CD8-positive, alpha-beta memory T cell (primary cell): ENCODE measurements around the gene IRF2. TPM values are rescaled to one million over a fixed set of nuclear protein-coding genes. Genes with fewer than 3 reads are reported as not detected.
A peak's percentile ranks its signal among the peaks of the same experiment; 100 is the strongest.

ENCODE experiments used
- CTCF ChIA-PET: fragments of 350-600 bp; sonication (Branson Sonifier 250); formaldehyde crosslinking; loops from one replicate; lab custom pipeline; 2021; ENCODE audit warnings: antibody characterized with exemption; lab: Charles Lee
- POLR2A ChIA-PET: fragments of 350-600 bp; sonication (Branson Sonifier 250); formaldehyde crosslinking; loops from one replicate; lab custom pipeline; 2021; ENCODE audit warnings: antibody characterized with exemption; lab: Charles Lee
- DNase-seq, 5 donors: peaks; one replicate each; pipeline versions ENCODE4 v3.0.0 to v3.0.0-alpha.2; 2020 to 2022; ENCODE audit warnings: mixed read lengths in 1 of 5
- H3K27ac ChIP-seq: one replicate; pipeline ENCODE4 v1.7.0; 2013; ENCODE audit warnings: low read depth, mild to moderate bottlenecking, low read length, moderate library complexity
- H3K27me3 ChIP-seq: 2 replicates; pipeline ENCODE4 v1.7.0; 2013; ENCODE audit warnings: low read length, mild to moderate bottlenecking; ENCODE audit not compliant: insufficient read depth, poor library complexity, severe bottlenecking
- H3K36me3 ChIP-seq: 2 replicates; pipeline ENCODE4 v1.7.0; 2013; ENCODE audit warnings: mild to moderate bottlenecking, low read length, moderate library complexity; ENCODE audit not compliant: insufficient read depth
- H3K4me1 ChIP-seq: 2 replicates; pipeline ENCODE4 v1.7.0; 2013; ENCODE audit warnings: mild to moderate bottlenecking, low read length, moderate library complexity; ENCODE audit not compliant: insufficient read depth
- H3K4me3 ChIP-seq: 2 replicates; pipeline ENCODE4 v1.7.0; 2013; ENCODE audit warnings: mild to moderate bottlenecking, low read length
- H3K9me3 ChIP-seq: 2 replicates; pipeline ENCODE4 v1.7.0; 2013; ENCODE audit warnings: mild to moderate bottlenecking, low read length
- H3K27ac Mint-ChIP-seq, 8 donors: one replicate each; pipeline ENCODE4 v1.8.0; 2020 to 2021; ENCODE audit warnings: mixed read lengths in 8 of 8, mild to moderate bottlenecking in 6 of 8, inconsistent platforms in 3 of 8, moderate library complexity in 3 of 8
- H3K27me3 Mint-ChIP-seq, 2 donors: one replicate each; pipeline ENCODE4 v1.8.0; 2020 to 2021; ENCODE audit warnings: mixed read lengths in 2 of 2, mild to moderate bottlenecking in 1 of 2, moderate library complexity in 1 of 2
- H3K36me3 Mint-ChIP-seq, 3 donors: one replicate each; pipeline ENCODE4 v1.8.0; 2020 to 2021; ENCODE audit warnings: mixed read lengths in 3 of 3, inconsistent platforms in 1 of 3, mild to moderate bottlenecking in 1 of 3
- H3K4me1 Mint-ChIP-seq, 3 donors: one replicate each; pipeline ENCODE4 v1.8.0; 2020 to 2021; ENCODE audit warnings: mixed read lengths in 3 of 3, inconsistent platforms in 1 of 3, mild to moderate bottlenecking in 1 of 3
- H3K4me3 Mint-ChIP-seq, 7 donors: one replicate each; pipeline ENCODE4 v1.8.0; 2020 to 2021; ENCODE audit warnings: mixed read lengths in 7 of 7, mild to moderate bottlenecking in 6 of 7, moderate library complexity in 4 of 7, inconsistent platforms in 2 of 7
- H3K9me3 Mint-ChIP-seq, 5 donors: one replicate each; pipeline ENCODE4 v1.8.0; 2020 to 2022; ENCODE audit warnings: mixed read lengths in 5 of 5, mild to moderate bottlenecking in 3 of 5, moderate library complexity in 2 of 5, inconsistent platforms in 1 of 5
- polyA plus RNA-seq: library from polyadenylated mRNA; unstranded; fragments of 300-500 nt; fragmentation: Illumina TruSeq; gene quantifications from one replicate; pipeline ENCODE4 v1.2.3, GENCODE V29; 2021
- total RNA-seq, 2 experiments: library from RNA; stranded (reverse); gene quantifications; one replicate each; pipeline ENCODE4 v1.2.3, GENCODE V29; 2021

The IRF2 gene
- total and polyA plus RNA-seq, 3 experiments from 2014 or later = 44.1 to 79.3 (median 44.3) TPM

DNA sequence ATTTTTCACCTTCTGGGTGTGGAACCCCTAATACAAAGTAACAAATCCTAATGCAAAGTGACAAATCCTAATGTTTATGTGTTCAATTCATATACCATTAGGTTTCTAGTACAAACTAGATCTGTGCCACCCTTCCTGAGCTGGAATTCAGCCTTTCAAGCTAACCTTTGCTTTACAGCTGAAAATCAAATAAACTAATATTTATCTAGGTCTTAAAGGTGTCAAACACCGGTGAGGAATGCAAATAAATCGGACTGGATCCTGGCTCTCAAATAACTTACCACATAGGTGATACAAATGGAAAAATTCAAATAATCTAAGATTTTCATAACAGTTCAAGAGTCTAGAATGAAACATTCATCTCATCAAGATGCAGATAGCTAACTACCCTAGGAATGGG, 11.6 kb downstream of the IRF2 start:
- no peaks in the 10 kb centered on the region for H3K36me3 ChIP-seq
- Mint-ChIP-seq H3K27me3 (no peaks in the 10 kb centered on the region), H3K27ac (peak overlapping the region in 6 of 8 donors; percentile 0 to 50 (median 30)), H3K4me1 (peaks cover 84 to 96% (median 95%) of the 10 kb centered on the region in 3 donors), H3K9me3 (no peaks in the 10 kb centered on the region), H3K36me3 (peaks cover 0 to 27% (median 6%) of the 10 kb centered on the region in 3 donors), H3K4me3 (no peak overlapping the region)
- ChIA-PET CTCF (interaction anchor here (1.7 kb wide), 1 partner anchor 26 kb away, joined by 4 read pairs; no protein-coding TSS in a partner anchor), POLR2A (no interaction called here)
- no peaks in the 10 kb centered on the region for H3K9me3 ChIP-seq
- DNase-seq = no peak
- H3K4me3 ChIP-seq = no peak overlapping the region
- H3K4me1 ChIP-seq = peaks cover 58% of the 10 kb centered on the region
- H3K27ac ChIP-seq = no peak overlapping the region
- no peaks in the 10 kb centered on the region for H3K27me3 ChIP-seq

GRCh38 chr4:184461711-184462441, 12.5 kb downstream of the IRF2 start:
- Mint-ChIP-seq H3K27me3 (no peaks in the 10 kb centered on the region), H3K36me3 (peaks cover 0 to 26% (median 3%) of the 10 kb centered on the region in 3 donors), H3K27ac (peak overlapping the region in 5 of 8 donors; percentile 50 to 84 (median 54)), H3K4me1 (peaks cover 82 to 96% (median 95%) of the 10 kb centered on the region in 3 donors), H3K9me3 (no peaks in the 10 kb centered on the region), H3K4me3 (peak overlapping the region in 2 of 7 donors; percentile 11 to 16)
- no peak overlapping the region for H3K4me3 ChIP-seq
- DNase-seq = no peak
- H3K27ac ChIP-seq = no peak overlapping the region
- no peaks in the 10 kb centered on the region for H3K27me3 ChIP-seq
- ChIA-PET POLR2A (no interaction called here), CTCF (interaction anchor here (1.2 to 1.7 kb wide), 2 partner anchors 25 to 198 kb away, joined by 3 to 4 read pairs; no protein-coding TSS in a partner anchor)
- no peaks in the 10 kb centered on the region for H3K36me3 ChIP-seq
- H3K9me3 ChIP-seq = no peaks in the 10 kb centered on the region
- H3K4me1 ChIP-seq = peaks cover 60% of the 10 kb centered on the region

DNA sequence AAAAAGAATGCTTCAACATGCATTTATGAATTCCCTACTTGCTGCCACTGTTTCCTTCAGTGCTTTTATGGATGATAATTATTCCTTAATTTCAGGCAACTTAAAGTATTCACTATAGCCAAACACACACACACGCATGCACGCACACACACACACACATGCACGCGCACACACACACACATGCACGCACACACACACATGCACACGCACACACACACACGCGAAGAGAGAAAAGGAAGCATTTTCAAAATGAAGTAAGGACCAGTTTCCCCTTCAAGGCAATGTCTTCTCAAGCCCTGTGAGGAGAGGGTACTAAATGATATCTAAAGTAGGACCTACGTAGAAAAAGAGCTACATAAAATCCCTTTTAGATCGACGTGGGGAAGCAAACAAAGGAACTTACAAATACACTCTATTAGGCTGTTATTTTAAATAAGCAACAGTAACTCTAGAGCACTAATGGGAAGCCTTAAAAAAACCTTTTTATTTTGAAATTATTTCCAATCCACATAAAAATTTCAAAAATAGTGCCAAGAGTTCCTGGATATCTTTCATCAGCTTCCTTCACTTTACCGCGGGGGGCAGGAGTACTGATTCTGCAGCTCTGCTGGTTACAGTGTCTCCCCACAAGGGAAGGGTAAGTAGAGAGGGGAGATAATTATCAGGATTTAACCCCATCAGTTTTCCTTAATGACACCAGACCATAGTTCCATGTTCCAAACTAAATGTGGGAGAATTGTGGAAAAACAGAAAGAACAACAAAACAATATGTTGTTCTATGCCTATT, 13.7 kb downstream of the IRF2 start:
- POLR2A ChIA-PET = no interaction called here

DNA sequence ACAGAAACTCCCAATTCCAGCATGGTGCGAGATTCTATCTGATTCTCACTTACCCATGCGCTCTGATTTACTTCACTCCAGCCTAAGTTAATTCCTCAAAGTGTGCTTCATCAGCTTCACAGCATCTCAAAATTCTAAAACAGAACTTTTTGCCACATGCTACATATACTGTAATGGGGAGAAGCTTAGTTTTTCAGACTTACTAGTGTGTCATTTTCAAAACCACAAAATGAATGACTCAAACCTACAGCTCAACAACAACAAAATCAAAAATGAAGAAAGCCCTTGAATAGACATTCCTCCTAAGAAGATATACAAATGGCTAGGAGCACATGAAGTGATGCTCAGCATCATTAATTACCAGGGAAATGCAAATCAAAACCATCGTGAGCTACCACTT, 14.9 kb downstream of the IRF2 start:
- H3K27me3 ChIP-seq = no peaks in the 10 kb centered on the region
- ChIA-PET POLR2A (no interaction called here), CTCF (interaction anchor here (0.8 to 0.9 kb wide), 3 partner anchors 11 to 195 kb away, joined by 3 to 4 read pairs (median 4); no protein-coding TSS in a partner anchor)
- H3K27ac Mint-ChIP-seq = peak overlapping the region; percentile 40 to 82 (median 74)
- peaks cover 0 to 29% (median 2%) of the 10 kb centered on the region in 3 donors for H3K36me3 Mint-ChIP-seq
- peak overlapping the region in 3 of 7 donors; percentile 9 to 57 (median 12) for H3K4me3 Mint-ChIP-seq
- no peaks in the 10 kb centered on the region for H3K36me3 ChIP-seq
- H3K4me1 Mint-ChIP-seq = peaks cover 86 to 98% (median 96%) of the 10 kb centered on the region in 3 donors
- no peak overlapping the region for H3K27ac ChIP-seq
- peaks cover 67% of the 10 kb centered on the region for H3K4me1 ChIP-seq
- H3K9me3 Mint-ChIP-seq = no peaks in the 10 kb centered on the region
- H3K4me3 ChIP-seq = no peak overlapping the region
- H3K27me3 Mint-ChIP-seq = no peaks in the 10 kb centered on the region
- no peaks in the 10 kb centered on the region for H3K9me3 ChIP-seq
- DNase-seq = no peak

More for the DNA sequence above, 13.7 kb downstream of the IRF2 start:
- Mint-ChIP-seq H3K27me3 (no peaks in the 10 kb centered on the region), H3K4me1 (peaks cover 83 to 98% (median 96%) of the 10 kb centered on the region in 3 donors), H3K36me3 (peaks cover 0 to 34% (median 2%) of the 10 kb centered on the region in 3 donors), H3K9me3 (no peaks in the 10 kb centered on the region), H3K4me3 (peak overlapping the region in 2 of 7 donors; percentile 7 to 66), H3K27ac (peak overlapping the region; percentile 44 to 89 (median 76))
- DNase-seq = no peak
- Histone ChIP-seq H3K27me3 (no peaks in the 10 kb centered on the region), H3K27ac (no peak overlapping the region), H3K9me3 (no peaks in the 10 kb centered on the region), H3K36me3 (no peaks in the 10 kb centered on the region), H3K4me1 (peaks cover 57% of the 10 kb centered on the region), H3K4me3 (no peak overlapping the region)
- CTCF ChIA-PET = no interaction called here

GRCh38 chr4:184457535-184458249, 16.7 kb downstream of the IRF2 start:
- Histone ChIP-seq H3K9me3 (no peaks in the 10 kb centered on the region), H3K27ac (no peak overlapping the region), H3K4me1 (peaks cover 79% of the 10 kb centered on the region), H3K4me3 (no peak overlapping the region), H3K27me3 (no peaks in the 10 kb centered on the region), H3K36me3 (no peaks in the 10 kb centered on the region)
- Mint-ChIP-seq H3K27ac (peak overlapping the region; percentile 35 to 84 (median 67)), H3K27me3 (no peaks in the 10 kb centered on the region), H3K4me3 (peak overlapping the region in 1 of 7 donors; percentile 18), H3K36me3 (peaks cover 0 to 27% (median 0%) of the 10 kb centered on the region in 3 donors), H3K9me3 (no peaks in the 10 kb centered on the region), H3K4me1 (peaks cover 86 to 99% (median 96%) of the 10 kb centered on the region in 3 donors)
- DNase-seq = no peak
- POLR2A ChIA-PET = no interaction called here
- CTCF ChIA-PET = interaction anchor here (0.7 to 1.5 kb wide), 2 partner anchors 194 to 462 kb away, joined by 3 read pairs; no protein-coding TSS in a partner anchor

GRCh38 chr4:184456337-184456736, 18.0 kb downstream of the IRF2 start:
- Mint-ChIP-seq H3K4me3 (no peak overlapping the region), H3K27me3 (no peaks in the 10 kb centered on the region), H3K27ac (peak overlapping the region in 6 of 8 donors; percentile 7 to 82 (median 46)), H3K9me3 (no peaks in the 10 kb centered on the region), H3K36me3 (peaks cover 0 to 34% (median 3%) of the 10 kb centered on the region in 3 donors), H3K4me1 (peaks cover 84 to 99% (median 93%) of the 10 kb centered on the region in 3 donors)
- H3K4me3 ChIP-seq = no peak overlapping the region
- peaks cover 81% of the 10 kb centered on the region for H3K4me1 ChIP-seq
- no peak for DNase-seq
- ChIA-PET POLR2A (no interaction called here), CTCF (no interaction called here)
- no peak overlapping the region for H3K27ac ChIP-seq
- H3K27me3 ChIP-seq = no peaks in the 10 kb centered on the region
- no peaks in the 10 kb centered on the region for H3K36me3 ChIP-seq
- no peaks in the 10 kb centered on the region for H3K9me3 ChIP-seq

- CTCF ChIA-PET = no interaction called here
- Mint-ChIP-seq H3K4me1 (peaks cover 80 to 96% (median 90%) of the 10 kb centered on the region in 3 donors), H3K27me3 (no peaks in the 10 kb centered on the region), H3K4me3 (no peak overlapping the region), H3K27ac (peak overlapping the region in 7 of 8 donors; percentile 15 to 91 (median 53)), H3K9me3 (no peaks in the 10 kb centered on the region), H3K36me3 (peaks cover 0 to 36% (median 3%) of the 10 kb centered on the region in 3 donors)
- Histone ChIP-seq H3K36me3 (no peaks in the 10 kb centered on the region), H3K27ac (no peak overlapping the region), H3K9me3 (no peaks in the 10 kb centered on the region), H3K4me3 (no peak overlapping the region), H3K4me1 (peaks cover 77% of the 10 kb centered on the region), H3K27me3 (no peaks in the 10 kb centered on the region)
- no peak for DNase-seq
- POLR2A ChIA-PET = interaction anchor here (1.4 kb wide), 1 partner anchor 79 kb away, joined by 3 read pairs; no protein-coding TSS in a partner anchor
These were observed 19.1 kb downstream of the IRF2 start for GRCh38 chr4:184455299-184455698.
